AG04449 (cell line): Measurements from ENCODE around the gene YLPM1.

Experiments
- CTCF ChIA-PET: fragments of 350-600 bp; formaldehyde crosslinking; extraction: SDS; loops from one replicate; lab custom pipeline; 2021; ENCODE audit warnings: antibody characterized with exemption; lab: Yijun Ruan, JAX
- POLR2A ChIA-PET: fragments of 400-600, 350-600 bp; formaldehyde crosslinking; extraction: SDS; loops from one replicate; lab custom pipeline; 2020; ENCODE audit warnings: antibody characterized with exemption, inconsistent platforms; lab: Yijun Ruan, JAX
- DNase-seq: peaks from one replicate; pipeline ENCODE4 v3.0.0-alpha.2; 2010; ENCODE audit warnings: low read depth, low spot score
- H3K4me3 ChIP-seq: 2 replicates; pipeline ENCODE4 v1.5.1; 2011; ENCODE audit warnings: low read depth, mild to moderate bottlenecking, control low read depth, low read length
- CTCF ChIP-seq: IDR thresholded peaks from one replicate; pipeline ENCODE4 v1.5.1; 2011; ENCODE audit warnings: mild to moderate bottlenecking, moderate library complexity, low read length, control low read depth, inconsistent platforms; ENCODE audit not compliant: insufficient read depth; ENCODE audit errors: missing control alignments

The YLPM1 gene

DNA sequence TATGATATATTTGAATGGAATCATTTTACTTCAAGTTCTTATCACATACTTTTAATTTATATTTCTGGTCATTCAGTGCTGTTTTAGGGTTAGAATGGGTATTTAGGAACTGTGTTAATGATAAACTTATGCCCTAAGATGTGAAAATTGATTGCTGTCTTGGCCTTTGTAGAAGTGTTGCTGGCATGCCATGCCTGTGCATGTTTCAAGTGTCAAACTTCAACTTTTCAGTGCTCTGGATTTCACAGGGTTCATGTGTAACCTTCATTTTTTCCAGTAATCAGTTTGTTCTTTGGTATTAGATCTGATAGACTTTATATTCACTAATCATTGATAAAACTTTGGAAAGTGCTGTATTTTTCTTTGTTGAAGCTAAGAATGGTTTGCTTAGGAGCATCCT lies 36.6 kb downstream of the YLPM1 start:
- POLR2A ChIA-PET = no interaction called here
- TF ChIP-seq CTCF = no peak
- CTCF ChIA-PET = interaction anchor here (0.8 to 10.5 kb wide), 4 partner anchors 10 to 192 kb away, joined by 3 to 318 read pairs (median 6); partner anchors contain the start of gene LTBP2
- H3K4me3 ChIP-seq = no peak overlapping the region
- no peak for DNase-seq

- no peak for DNase-seq
- CTCF ChIA-PET = interaction anchor here (0.7 to 10.5 kb wide), 6 partner anchors 9 to 193 kb away, joined by 3 to 318 read pairs (median 4); partner anchors contain the start of gene LTBP2
- no peak overlapping the region for H3K4me3 ChIP-seq
- TF ChIP-seq CTCF = no peak
- POLR2A ChIA-PET = no interaction called here
Observed at GRCh38 chr14:74800780-74801179, 37.7 kb downstream of the YLPM1 start.

DNA sequence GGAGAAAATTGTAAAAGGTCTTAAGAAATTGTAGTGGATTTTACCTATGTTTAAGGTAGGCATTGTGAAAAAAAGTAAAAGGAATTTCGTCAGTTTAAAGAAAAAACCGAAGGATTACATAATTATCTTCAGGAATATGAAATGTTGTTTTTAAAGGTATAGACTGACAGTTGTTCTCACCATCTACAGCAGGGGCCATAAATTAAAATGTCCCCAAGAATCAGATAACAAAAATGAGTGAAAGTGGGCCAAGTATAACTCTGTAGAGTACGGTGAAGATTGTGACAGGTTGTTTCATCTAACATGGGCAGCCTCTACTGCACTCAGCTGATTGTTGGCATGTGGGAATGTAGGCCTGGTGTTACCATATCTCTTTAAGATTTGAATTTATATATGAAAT lies 38.3 kb downstream of the YLPM1 start:
- POLR2A ChIA-PET = no interaction called here
- CTCF ChIA-PET = interaction anchor here (1.3 to 10.5 kb wide), 7 partner anchors 8 to 302 kb away, joined by 3 to 318 read pairs (median 6); partner anchors contain the start of gene LTBP2

GRCh38 chr14:74804219-74804825 lies 41.2 kb downstream of the YLPM1 start:
- H3K4me3 ChIP-seq = no peak overlapping the region
- peak; percentile 60 for TF ChIP-seq CTCF
- POLR2A ChIA-PET = interaction anchor here (0.9 kb wide), 1 partner anchor 196 kb away, joined by 3 read pairs; no protein-coding TSS in a partner anchor
- DNase-seq = peak; percentile 9
- CTCF ChIA-PET = interaction anchor here (0.7 to 10.5 kb wide), 31 partner anchors 8 to 346 kb away, joined by 3 to 318 read pairs (median 4); partner anchors contain the start of gene LTBP2

More for the DNA sequence above, 38.3 kb downstream of the YLPM1 start:
- DNase-seq = no peak
- H3K4me3 ChIP-seq = no peak overlapping the region
- TF ChIP-seq CTCF = no peak

GRCh38 chr14:74807853-74808545 lies 44.9 kb downstream of the YLPM1 start:
- ChIA-PET CTCF (interaction anchor here (10.5 kb wide), 1 partner anchor 200 kb away, joined by 318 read pairs; the partner anchor contains the start of gene LTBP2), POLR2A (no interaction called here)
- TF ChIP-seq CTCF = no peak
- H3K4me3 ChIP-seq = no peak overlapping the region
- DNase-seq = no peak

- CTCF ChIA-PET = interaction anchor here (2.2 kb wide), 1 partner anchor 11 kb away, joined by 12 read pairs; no protein-coding TSS in a partner anchor
Observed at GRCh38 chr14:74816124-74816523, 53.0 kb downstream of the YLPM1 start.

More at GRCh38 chr14:74816124-74816523, 53.0 kb downstream of the YLPM1 start:
- DNase-seq = no peak
- POLR2A ChIA-PET = no interaction called here
- H3K4me3 ChIP-seq = no peak overlapping the region
- TF ChIP-seq CTCF = no peak
